NCI-H510A treated with DMSO at 0.1 percent for 48 hours (cell line): Measurements from ENCODE around the gene PTPN4.
A peak's percentile ranks its signal among the peaks of the same experiment; 100 is the strongest.

Source experiments
- DNase-seq: peaks from one replicate; lab custom pipeline; 2025; lab: John Stamatoyannopoulos, UW

Gene PTPN4

DNA sequence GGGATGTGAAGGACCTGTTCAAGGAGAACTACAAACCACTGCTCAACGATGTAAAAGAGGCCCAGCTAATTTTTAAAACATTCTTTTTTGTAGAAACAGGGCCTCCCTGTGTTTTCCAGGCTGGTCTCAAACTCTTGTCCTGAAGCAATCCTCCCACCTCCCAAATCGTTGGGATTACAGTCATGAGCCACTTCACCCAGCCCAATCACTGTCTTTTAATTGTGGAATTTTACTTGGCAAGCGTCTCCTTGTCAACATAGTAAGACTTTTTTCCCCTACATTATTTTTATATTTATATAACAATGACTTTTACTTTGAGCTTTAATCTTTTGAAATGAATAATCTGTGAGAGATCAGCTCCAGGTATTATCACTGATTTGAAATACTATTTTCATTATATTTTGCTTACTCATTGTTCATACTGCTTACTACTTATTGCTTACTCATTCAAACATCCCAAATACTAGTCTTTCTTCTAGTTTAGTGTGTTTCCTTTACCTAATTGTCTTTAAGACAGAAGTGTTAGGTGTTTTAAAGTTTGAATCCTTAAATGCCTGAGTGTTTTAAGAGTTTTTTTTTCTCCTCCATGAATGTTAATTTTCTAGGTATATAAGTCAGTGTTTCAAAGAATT is 48.9 kb downstream of the PTPN4 start:
- peak; percentile 2 for DNase-seq

DNA sequence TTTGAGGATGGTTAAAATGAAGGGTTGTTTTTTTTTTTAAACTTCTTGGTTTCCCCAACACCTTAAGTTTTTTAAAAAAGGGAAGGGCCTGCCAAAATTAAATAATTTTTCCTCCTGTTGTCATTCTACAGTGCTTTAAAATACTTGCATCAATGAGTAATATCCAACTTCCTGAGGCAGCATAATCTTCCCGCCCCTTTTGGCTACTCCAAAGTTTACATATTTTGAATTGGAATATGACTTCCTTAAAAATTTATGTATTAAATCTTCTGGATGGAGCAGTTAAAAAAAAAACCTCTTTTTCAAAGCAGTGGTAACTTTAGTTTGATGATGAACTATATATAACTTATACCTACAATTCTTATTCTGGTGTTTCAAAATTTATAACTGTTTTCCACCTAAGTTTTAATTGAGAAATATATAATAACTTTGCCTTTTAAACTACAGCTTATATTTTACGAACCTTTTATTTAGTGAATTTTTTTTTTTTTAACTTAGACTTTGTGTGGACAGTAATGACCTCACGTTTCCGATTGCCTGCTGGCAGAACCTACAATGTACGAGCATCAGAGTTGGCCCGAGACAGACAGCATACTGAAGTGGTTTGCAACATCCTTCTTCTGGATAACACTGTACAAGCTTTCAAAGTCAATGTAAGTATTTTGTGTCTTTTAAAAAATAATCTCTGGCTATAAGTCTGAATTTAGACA is 49.8 kb downstream of the PTPN4 start:
- peak; percentile 57 for DNase-seq

DNA sequence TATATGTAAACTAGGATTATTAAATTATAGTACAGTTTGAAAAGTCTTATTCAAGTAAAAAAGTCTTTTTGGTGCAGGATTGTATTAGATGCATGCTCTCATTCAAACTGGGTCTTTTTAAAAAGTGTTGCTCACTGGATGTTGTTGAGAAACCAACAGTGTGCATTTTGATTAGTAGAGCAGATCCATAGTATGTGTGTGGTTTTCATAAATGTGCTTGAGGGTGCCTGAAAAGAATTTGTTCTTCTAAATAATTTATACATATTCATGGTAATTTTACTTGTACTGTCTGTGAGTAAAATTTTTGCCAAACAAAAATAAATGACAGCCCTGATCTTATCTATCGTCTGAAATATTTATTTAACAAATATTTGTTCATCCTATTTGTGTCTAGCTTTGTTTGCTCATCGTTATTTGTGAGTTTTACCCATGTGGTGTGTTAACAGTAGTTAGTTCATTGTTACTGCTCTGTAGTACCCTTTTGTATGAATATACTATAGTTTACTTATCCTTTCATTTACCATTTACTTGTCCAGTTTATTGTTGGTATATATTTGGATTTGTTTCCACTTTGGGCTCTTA is 50.4 kb downstream of the PTPN4 start:
- DNase-seq, result peak; percentile 57

DNA sequence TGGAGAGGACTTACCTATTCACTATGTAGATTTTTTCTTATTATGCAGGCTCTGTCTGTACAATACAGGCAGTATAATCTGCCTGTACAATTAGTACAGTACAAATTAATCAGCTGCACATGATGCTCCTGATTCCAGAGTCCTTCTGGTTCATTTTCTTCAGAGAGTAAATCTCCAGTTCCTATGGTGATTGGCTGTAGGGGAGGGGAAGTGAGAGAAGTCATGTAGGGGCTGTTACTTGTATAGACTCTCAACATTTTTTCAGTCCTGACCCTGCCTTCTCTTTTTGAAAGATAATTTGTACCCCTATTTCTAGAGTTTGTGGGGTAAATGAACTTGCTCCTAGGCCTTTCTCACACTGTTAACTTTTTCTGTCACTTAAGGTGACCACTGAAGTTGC is 54.5 kb downstream of the PTPN4 start:
- DNase-seq, result no peak

DNA sequence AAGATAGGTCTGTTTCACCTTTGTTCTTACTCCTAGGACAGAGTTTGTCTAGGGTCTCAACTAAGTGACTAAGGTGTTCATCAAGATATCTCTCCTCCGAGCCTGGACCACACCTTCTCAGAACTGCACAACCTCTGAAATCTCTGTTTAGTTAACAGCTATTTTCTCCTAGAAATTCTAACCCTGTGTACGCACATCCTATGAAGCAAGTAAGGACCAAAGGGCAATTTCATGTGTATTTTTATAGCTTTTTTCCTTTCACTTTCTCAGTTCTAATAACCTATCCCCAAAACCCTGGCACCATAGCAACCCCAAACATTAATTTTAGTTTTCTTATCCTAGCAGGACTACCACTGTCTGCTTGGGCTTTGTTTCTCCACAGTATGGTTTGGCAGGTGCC is 59.1 kb downstream of the PTPN4 start:
- DNase-seq, result no peak

DNA sequence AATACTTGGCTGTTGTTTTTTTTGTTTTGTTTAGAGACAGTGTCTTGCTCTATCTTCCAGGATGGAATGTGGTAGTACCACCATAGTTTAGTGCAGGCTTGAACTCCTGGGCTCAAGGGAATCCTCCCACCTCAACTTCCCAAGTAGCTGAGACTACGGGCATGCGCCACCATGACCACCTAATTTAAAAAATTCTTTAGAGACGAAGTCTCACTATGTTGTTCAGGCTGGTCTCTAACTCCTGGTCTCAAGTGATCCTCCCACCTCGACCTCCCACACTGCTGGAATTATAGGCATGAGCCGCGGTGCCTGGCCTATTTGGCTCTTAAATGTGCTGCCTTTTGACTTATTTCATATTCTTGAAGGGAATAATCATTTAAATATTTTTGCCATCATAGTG is 60.1 kb downstream of the PTPN4 start:
- DNase-seq, result no peak

DNA sequence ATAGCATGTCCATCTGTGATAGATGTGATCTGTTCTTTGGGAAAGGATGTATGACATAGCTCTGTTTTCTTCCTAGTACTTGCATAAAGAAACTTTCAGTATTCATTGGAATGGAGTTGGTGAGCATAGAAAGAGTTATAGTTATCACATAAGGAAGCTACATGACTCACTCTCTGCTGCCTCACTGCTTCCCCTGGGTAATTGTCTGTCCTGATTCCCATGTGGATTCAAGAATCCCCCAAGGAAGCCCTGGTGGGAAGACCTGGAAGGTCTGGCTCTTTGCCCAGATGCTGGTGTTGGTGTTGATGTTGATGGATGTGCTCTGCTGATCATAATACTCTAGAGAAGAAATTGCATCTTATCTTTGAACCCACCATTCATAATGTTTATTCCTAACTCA is 60.6 kb downstream of the PTPN4 start:
- DNase-seq, result no peak

DNA sequence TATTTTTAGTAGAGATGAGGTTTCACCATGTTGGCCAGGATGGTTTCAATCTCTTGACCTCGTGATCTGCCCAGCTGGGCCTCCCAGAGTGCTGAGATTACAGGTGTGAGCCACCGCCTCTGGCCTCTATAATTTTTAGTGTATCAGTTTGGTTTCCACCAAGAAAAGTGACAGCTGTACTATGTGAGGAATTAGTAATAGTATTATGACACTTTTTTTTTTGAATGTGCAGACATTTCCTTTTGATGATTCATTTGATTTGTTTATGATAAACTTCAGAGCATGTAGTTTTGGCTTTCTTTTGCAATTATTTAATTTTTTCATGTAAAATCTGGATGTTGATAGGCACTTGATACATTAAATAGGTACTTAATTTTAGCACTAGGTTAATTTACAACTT is 61.5 kb downstream of the PTPN4 start:
- no peak for DNase-seq

DNA sequence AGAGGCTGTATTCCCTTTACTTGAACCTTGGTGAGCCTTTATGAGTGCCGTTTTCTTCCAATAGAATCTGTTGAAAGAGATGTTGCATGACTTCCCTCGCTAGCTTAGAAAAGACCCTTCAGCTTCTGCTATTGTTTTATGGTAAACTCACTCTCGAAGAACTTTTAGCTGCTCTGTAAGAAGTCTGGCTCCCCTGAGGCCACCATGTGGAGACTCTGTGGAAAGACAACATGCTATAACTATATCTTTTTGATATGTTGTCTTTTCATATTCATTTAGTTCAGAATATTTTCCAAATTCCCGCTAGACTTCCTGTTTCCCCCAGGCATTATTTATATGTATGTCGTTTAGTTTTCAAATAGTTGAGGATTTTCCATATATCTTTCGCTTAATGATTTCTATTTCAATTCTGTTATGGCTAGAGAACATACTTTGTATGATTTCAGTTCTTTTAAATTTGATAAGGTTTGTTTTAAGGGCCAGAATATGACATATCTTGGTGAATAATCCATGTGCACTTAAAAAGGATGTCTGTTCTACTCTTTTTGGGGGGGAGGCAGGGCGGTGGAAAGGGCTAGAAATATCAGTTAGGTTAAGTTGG is 64.1 kb downstream of the PTPN4 start:
- peak; percentile 3 for DNase-seq

DNA sequence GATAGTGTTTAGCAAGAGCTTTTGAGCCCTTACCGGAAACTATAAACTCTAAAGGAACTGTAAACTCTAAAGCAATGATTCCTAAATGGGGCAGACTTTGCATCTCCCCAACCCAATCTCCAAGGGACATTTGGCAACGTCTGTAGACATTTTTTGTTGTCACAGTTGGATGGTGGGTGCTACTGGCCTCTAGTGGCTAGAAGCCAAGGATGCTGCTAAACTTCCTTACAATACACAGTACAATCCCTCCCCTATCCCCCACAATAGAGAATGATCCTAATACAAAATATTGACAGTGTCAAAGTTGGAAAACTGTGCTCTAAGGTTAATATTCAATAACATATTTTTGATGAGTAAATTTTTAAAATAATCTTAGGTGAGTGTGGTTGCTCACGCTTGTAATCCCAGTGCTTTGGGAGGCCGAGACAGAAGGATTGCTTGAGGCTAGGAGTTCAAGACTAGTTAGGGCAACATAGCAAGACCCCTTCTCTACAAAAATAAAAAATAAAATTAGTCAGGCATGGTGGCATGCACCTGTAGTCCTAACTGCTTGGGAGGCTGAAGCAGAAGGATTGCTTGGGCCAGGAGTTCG is 66.7 kb downstream of the PTPN4 start:
- peak; percentile 11 for DNase-seq

DNA sequence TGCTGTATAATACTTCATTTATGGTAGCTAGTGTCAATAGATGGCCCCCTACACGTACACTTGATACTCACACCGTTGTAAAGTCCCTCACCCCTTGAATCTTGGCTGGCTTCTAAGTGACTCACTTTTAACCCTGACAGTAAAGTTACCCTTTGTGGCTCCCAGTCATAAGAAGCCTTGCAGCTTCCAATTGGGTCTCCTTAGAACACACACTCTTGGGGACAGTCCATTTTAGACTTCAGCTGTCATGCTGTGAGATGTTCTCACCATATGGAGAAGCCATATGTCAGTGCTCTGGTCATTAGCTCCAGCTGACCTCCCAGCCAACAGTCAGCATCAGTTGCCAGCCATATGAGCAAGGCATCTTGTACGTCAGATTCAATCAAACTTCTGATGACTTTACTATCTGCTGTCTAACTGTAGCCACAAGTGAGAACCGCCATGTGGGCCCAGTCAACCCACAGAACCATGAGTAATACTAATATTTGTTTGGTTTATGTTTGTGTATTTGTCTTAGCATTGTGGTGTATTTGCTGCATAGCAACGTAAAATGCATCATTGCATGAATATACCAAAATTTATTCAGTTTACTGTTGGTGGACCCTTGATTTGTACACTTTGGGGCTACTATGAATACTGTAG is 68.3 kb downstream of the PTPN4 start:
- no peak for DNase-seq

DNA sequence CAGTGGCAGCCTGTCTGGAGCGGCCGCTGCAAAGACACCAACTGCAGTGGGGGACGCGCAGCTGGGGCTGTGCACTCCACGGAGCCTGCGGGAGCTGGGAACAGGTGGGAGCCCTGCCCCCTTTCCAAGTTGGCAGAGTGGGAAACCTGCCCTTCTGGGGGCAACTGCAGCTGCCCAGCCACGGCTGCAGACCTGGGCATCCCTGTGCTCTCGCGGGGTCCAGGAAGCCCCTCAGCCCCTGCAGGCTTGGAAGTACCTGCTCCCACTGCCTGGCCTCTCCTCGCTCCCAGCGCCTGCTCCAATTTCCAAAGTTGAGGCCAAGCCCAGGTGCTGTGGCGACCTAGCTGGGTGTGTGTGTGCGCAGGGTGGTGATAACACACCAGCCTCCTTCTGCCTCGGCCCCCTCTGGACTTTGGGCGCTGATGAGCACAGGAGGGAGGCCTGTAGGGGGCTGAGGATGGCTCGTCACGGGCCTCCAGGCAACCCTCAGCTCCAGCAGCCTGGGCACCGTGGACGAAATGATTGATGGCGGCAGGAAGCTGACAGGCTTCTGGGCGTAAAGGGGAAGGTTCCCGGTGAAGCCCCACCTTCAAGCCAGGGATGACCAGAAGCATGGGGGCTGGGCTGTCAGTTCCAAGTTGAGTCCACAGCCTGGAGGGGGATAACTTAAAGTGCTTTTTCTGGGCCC is 76.9 kb downstream of the PTPN4 start:
- DNase-seq, result no peak

DNA sequence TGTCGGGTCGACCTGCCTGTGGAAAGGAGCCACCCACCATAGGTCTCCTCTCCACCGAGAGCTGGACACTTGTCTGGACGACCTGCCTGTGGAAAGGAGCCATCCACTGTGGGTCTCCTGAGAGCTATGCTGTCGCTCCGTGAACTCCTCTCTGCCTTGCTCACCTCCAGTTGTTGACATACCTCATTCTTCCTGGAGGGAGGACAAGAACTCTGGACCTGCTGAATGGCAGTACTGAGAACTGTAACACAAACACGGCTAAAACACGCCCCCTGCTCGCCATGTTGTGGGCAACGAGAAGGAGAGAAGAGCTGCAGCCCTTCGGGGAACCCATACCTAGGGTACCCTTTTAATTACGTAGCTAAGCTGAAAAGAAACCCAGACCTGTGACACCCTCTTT is 77.6 kb downstream of the PTPN4 start:
- no peak for DNase-seq

DNA sequence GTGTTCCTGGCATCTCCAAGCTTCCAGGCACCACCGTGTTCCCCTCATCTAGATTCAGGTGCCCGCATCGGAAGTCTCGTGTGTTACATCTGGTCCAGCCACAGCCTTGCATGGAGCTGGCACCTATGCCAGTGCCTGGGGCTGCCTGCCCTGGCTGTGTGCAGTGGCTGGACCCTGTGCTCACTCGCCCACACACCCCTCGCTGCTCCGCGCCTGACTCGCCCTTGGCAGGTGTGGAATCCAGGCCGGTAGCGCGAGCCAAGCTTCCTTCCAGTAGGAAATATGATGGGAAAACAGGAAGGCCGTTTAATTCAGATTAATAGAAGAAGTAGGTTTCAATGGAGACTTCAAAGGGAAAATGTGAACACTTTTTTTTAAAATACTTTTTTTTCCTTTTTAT is 78.0 kb downstream of the PTPN4 start:
- DNase-seq, result no peak

DNA sequence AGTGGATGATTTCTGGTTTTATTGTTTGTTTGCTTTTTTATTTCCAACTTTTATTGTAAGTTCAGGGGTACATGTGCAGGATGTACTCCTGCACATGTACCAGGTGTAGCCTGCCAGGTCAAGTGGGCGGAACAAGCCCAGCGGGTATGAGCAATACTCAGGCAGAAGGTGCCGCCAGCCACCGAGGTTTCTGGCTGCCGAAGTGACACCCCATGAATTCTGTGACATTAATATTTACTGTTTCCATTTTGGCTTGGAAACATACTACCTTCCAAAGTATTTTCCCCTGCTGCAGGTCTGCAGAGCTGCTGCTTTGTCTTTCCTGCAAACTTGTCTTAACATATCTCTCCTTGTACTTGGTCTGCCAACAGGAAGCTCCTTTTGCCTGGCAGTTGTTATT is 78.5 kb downstream of the PTPN4 start:
- DNase-seq, result peak; percentile 24

DNA sequence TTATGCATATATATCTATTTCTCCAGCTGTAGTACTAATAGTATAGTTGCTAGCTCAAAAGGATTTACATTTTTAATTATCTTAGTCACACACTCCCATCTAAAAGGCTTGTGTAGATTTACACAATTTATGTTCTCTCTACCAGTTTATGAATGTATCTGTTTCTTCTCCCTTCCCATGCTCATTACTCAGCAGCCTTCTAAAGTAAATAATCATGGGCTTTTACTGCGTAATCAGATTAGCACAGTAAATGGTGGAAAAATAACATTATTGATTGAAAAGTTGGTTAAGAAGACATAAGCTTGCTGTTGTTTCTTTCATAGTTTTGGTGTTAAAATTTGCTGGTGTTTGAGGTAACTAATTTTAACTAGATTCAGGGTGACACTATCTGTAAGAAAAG is 81.8 kb downstream of the PTPN4 start:
- no peak for DNase-seq

DNA sequence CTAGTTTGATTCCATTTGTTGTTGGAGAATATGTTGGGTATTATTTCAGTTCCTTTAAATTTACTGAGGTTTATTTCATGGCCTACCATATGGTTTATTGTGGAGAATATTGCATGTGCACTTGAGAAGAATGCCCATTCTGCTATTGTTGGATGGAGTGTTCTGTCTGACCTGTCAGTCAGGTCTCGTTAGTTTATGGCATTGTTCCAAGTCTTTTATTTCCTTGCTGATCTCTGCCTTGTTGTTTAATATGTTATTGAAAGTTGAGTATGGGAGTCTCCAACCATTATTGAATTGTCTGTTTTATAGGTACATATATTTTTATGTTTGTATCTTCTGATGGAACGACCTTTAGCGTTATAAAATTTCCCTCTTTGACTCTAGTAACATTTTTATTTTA is 86.3 kb downstream of the PTPN4 start:
- no peak for DNase-seq

DNA sequence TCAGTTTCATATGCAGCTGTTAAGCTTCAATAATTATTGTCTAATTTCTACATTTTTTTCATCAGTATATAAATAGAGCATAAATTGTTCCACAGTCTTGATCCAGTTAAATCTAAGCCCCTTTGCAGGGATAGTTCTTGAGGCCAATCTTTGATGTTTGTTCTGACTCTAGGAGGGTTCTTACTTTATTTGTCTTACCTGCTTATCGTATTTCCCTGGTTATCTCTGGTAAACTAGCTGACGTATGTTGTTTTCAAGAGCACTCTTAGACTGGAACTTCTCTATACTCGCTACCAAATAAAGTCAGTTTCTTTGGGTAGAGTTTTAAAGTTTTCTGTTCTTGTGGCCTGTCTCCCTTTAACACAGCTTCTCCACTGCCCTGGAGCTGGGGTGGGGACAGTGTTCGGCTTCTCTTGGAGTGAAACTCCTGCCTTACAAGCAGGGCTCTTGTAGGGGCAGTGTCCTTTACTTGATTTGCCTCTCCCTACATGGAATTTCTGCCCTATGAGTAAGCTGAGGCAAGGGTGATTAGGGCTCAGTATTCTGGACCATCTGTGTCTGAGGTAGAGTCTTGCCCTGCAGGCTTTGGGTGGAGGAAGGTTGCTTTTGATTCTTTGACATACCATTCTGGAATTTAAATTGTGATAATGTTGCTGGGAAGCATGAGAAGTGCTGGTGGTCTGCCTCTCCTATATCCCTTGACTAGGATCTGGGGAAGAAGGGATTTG is 90.3 kb downstream of the PTPN4 start:
- DNase-seq, result no peak

DNA sequence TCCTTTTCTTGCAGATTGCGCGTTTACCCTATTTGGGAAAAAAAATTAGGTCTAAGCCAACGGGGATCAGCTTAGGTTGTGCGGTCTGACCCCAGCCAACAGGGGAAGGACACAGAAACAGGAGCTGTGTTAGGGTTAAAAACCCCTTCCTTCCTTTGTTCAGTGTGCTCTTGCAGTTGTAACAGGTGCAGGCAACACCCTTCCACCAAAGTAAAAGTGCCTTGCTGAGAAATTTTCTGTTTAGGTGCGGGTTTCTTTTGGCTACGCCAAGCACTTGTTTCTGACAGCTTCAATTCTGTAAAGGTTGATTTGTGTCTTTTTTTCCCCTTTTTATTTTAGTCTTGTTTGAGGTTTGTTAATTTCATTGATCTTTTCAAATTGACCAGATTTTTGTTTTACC is 92.5 kb downstream of the PTPN4 start:
- DNase-seq, result no peak

DNA sequence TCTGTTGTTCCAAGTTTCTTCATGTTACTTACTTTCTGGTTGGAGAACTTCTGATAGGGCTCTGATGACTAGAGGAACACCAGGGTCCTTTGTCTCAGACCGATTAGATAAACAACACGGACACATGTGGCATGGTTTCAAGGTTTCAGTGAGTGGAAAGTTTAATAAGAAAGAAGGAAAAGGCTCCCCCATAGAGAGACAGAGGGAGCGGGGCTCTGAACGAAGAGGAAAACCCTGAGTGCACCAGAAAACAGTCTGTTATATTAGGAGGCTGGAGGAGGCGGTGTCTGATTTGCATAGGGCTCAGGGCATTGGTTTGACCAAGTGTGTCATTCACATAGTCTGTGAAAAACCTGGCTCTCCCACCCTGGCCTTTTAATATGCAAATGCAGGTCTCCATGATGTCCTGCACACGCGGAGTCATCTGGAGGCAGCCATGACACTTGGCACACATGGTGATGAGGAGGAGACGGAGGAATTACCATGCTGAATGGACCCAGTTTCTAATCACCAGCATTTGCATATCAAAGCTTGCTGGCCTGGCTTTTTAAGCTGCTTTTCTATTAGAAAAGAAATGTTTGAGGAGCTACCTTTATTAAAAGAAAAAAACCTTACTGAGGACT is 94.2 kb downstream of the PTPN4 start:
- no peak for DNase-seq

DNA sequence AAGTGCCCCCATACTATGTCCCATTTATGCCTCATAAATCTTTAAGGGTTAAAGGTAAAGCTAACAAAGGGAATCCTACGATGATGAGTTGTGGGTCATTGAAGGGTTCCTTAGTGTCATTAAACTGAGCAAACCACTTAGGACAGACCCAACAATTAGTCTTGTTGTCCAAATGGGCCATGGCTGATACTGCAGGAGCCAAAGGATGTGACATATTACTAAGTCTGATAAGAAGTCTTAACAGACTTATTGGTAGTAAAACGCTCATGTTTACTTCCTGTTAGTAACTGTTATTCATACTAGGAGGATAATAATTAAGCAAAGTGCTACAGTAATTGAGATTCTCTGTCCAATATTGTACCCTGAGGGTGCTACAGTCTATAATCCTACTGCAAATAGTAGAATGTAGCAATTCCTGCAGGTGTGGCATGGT is 96.8 kb downstream of the PTPN4 start:
- peak; percentile 10 for DNase-seq
